GM19035 (cell line): ENCODE measurements around the gene STARD7.
A peak's percentile ranks its signal among the peaks of the same experiment; 100 is the strongest.

ENCODE experiments used
- ATAC-seq: cut with Tn5 transposase; IDR thresholded peaks from one replicate; pipeline ENCODE4 v1.9.1; 2021; ENCODE audit not compliant: unreplicated experiment

Gene STARD7

DNA sequence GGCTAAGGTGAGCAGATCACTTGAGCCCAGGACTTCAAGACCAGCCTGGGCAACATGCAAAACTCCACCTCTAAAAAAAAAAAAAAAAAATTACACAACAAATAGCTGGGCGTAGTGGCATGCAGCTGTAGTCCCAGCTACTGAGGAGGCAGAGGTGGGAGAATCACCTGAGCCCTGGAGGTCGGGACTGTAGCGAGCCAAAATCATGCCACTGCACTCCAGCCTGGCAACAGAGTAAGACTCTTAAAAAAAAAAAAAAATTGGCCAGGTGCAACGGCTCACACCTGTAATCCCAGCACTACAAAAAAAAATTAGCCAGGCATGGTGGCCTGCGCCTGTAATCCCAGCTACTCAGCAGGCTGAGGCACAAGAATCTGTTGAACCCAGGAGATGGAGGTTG lies 7.3 kb downstream of the STARD7 start:
- ATAC-seq, result no peak

DNA sequence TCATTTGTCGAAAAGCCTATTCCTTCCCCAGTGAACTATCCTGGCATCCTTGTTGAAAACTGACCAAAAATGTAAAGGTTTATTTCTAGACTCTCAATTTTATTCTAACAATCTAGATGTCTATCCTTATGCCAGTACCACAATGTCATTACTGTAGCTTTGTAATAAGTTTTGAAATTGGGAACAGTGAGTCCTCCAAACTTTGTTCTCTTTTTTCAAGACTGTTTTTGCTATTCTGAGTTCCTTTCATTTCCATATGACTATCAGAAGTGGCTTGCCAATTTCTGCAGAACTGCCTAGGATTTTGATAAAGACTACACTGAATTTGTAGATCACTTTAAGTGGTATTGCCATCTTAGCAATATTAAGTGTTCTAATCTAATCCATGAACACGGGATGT lies 9.7 kb downstream of the STARD7 start:
- ATAC-seq, result no peak

DNA sequence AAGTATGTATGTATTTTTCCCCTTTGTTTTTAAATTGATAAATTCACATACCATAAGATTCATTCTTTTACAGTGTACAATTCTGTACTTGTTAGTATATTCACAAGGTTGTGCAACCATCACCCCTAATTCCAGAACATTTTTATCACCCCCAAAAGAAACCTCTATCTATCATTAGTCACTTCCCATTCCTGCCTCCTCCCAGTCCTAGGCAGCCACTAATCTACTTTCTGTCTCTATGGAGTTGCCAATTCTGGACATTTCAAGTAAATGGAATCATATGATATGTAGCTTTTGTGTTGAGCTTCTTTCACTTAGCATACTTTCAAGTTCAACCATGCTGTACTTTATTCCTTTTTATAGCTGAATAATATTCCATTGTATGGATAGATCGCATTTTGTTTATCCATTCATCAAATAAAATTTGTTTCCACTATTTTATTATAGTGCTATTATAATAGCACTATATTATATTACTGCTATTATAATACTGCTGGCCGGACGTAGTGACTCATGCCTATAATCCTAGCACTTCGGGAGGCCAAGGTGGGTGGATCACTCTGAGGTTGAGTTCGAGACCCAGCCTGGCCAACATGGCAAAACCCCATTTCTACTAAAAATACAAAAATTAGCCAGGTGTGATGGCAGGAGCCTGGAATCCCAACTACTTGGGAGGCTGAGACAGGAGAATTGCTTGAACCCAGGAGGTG lies 10.9 kb downstream of the STARD7 start:
- ATAC-seq, result no peak

DNA sequence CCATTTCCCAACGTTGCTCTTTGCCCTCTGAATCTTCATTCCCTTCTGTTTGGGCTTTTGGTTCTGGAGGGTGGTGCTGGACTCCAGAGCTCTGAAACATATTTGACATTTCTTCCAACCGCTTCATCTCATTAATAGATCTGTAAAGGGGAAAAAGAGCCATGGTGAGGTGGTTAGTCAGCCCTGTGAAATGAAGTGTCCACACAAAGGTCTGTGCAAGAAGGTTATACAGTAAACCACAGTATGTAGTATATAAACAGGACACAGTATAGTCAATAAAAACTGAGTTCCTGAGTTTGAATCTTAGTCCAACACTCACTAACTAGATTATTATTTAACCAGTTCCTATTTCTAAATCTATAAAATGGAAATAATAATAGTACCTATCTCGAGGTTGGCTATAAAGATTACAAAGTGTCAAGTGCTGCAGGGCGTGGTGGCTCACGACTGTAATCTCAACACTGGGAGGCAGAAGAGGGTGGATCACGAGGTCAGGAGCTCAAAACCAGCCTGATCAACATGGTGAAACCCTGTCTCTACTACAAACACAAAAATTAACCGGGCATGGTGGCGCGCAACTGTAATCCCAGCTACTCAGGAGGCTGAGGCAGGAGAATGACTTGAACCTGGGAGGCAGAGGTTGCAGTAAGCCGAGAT lies 13.1 kb downstream of the STARD7 start:
- ATAC-seq, result no peak

DNA sequence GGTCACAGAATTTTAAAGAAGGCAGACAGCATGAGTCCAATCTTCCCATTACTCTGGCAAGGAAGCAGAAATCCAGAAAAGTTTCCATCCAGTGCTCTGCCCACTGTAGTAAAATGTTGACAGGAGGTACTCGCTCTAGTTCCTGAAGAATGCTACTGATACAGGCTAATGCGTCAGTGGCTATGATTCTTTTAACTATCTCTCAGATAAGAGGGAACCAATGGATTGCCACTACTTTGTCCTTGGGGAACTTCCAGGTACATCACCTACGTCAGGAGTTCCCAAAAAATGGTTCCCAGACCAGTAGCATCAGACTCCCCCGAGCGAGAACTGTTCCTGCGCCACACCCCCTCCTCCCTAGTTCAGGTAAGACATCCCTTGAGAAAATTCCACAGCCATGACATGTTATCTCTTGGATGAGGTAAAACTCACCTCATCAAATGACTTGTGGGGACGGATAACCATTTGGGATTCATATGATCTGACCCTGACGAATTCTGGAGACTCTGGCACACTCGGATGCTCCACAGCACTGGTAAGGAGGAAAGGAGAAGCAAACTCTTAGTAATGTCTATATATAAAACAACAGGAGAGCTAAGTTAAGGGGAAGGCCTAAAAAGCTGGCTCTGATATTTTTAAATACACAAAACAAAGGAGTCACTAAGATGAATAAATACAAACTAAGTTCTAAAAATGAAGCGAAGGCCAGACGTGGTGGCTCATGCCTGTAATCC lies 16.5 kb downstream of the STARD7 start:
- ATAC-seq, result no peak

DNA sequence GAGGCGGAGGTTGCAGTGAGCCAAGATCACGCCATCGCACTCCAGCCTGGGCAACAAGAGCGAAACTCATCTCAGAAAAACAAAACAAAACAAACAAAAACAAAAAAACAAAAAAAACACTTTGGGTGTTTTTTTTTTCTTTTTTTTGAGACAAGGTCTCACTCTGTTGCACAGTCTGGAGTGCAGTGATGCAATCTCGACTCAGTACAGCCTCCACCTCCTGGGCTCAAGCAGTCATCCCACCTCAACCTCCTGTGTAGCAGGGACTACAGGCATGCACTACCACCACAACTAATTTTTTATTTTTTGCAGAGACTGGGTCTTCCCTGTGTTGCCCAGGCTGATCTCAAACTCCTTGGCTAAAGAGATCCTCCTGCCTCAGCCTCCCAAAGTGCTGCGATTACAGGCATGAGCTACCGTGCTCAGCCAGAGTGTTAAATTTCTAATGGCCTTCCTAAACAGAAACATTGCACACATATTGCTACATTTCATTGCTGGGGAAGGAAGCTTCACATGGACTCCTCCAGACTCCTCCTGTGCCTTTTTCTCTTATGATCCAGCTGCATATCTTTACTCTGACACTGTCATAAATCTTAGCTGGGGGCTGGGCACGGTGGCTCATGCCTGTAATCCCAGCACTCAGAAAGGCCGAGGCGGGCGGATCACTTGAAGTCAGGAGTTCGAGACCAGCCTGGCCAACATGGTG lies 19.7 kb downstream of the STARD7 start:
- no peak for ATAC-seq

DNA sequence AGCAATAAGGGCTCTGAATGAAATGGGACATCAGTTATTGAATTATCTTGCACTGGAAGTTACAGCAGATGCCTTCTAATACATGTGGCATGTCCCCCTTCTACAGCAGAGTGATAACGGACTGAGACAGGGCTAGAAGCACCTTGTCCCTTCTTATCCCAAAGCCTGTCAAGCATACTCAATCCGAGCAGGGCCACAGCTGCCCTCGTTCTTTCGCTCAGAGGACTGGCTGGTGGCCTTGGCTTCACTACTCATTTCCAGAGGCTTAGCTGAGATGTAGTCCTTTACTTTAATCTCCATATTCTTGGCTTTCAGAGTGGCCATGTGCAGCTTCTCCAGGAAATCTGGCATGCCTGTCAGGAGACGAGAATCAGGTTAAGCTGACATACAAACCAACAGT lies 22.1 kb downstream of the STARD7 start:
- no peak for ATAC-seq

DNA sequence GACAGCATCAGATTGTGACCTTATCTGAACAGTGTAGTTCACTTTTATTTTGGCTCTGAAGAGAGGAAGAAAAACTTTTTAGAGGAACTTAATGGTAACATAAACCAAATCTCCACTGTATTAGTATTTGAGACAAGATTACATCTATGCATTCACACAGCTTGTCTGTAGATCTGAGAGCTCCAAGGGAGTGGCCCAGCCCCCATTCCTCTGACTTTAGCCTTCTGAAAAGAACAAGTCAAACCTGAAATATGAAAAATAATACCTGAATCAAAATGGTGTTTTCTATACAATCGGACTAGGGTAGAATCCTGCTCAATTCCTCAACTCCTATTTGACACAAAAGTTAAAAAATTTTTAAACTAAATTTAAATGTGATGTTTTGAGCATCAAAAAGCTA lies 23.1 kb downstream of the STARD7 start:
- ATAC-seq, result no peak

DNA sequence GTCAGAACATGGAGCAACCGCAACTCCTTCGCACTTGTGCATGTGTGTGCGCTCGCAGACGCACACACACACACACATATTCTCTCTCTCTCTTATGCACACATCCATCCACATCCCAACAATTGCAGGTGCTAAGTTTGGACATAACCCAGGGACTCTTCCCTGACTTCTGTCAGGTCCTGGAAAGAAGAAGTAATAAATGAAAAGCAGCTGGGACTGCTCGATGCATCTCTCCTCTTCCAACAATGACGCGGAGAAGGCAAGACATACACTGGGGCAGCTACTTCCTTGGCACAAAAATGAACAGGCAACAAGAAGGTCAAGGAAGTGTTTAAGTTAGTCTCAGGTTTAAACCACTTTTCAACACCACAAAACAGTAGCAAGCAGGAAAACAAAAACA lies 23.6 kb downstream of the STARD7 start:
- ATAC-seq, result no peak

DNA sequence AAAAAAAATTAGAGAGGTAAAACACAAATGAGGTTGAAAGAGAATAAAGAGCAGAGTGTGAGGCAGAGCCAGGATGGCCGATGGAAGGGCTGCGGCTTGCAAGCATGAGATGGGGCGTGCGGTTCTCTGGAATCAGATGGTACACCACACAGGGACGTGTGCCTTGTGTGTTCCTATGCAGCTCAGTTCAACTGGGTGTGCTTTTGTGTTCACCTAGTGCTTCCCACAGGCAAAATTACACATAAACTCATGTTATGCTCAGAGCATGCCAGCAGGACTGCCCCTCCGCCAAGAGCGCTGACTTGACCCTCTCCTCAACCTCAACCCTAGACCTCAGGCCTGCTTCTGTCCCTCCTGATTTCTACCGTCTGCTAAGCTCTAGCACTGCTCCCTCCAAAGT lies 24.4 kb downstream of the STARD7 start:
- ATAC-seq, result no peak

DNA sequence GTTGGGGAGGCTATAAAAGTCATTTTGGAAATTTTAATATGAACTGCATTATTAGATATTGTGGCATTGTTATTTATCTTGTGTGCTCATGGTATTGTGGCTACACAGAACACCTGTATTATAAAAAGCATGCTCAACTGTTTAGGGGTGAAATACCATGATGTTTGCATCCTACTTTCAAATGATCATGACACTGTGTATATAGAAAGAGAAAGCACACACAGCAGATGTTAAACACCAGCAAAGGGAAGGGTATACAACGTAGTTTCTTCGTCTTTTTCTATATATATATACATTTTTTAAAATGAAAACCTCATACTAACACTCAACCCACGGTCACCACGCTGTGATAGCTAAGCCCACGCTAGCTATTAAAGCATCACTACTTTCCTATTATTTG lies 27.1 kb downstream of the STARD7 start:
- ATAC-seq, result no peak

DNA sequence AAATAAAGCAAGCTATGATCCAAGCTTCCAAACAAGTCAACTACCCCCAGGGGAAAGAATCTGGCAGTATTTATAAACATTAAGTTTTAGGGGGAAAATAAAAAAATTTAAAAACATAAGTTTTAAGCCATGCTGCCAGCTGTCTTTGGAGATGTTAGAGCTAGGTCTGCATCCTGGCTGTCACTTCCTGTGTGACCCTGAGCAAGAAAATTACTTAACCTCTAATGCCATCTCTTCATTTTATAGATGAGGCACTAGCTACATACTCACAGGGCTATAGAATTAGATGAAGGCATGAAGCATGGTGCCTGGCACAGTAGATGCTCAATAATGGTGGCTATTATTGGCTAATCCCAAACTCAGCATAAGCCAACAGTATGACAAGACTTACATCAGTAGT lies 28.1 kb downstream of the STARD7 start:
- ATAC-seq, result no peak

DNA sequence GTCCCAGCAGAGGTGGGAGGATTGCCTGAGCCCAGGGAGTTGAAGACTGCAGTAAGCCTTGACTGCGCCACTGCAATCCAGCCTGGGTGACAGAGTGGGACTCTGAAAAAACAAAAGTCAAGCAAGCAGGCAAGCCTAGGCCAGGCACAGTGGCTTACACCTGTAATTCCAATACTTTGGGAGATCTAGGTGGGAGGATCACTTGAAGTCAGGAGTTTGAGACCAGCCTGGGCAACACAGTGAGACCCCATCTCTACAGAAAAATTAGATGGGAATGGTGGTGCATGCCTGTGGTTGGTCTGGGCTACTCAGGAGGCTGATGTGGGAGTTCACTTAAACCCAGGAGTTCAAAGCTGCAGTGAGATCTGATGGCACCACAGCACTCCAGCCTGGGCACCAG lies 28.6 kb downstream of the STARD7 start:
- no peak for ATAC-seq

DNA sequence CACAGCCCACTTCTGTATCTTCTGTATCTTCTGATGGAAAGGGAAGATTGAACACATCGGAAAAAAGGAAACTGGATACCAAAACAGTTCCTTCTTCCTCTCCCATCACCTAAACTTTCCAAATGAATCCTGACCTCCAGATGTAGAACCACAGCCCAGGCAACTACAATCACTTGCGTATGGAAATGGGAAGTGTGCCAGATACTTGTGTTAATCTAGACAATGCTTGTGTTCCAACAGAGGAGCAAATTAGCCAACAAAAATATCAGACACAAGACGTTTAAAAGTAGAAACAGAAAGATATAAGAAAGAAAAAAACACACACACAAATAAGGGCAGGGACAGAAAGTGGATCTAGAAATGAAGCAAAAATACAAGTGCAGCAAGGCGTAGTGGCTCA lies 32.0 kb downstream of the STARD7 start:
- ATAC-seq, result no peak

DNA sequence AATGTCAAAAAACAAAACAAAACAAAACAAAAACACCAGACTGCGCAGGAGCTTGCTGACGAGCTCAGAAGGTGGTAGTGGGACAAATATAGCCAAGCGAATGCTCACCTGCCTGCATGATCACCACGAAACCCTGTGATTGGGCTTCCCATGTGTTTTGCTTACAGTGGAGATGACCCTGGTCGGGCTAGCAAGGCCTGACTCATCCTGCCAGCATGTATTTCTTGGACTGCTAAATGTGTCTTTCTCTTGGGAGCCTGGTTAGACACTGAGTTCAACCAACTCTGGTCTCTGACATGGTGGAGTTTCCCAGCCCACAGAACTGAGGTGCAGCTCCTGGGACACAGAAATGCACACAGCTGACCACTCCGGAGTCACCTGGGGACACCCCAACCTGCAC lies 32.7 kb downstream of the STARD7 start:
- ATAC-seq, result no peak

DNA sequence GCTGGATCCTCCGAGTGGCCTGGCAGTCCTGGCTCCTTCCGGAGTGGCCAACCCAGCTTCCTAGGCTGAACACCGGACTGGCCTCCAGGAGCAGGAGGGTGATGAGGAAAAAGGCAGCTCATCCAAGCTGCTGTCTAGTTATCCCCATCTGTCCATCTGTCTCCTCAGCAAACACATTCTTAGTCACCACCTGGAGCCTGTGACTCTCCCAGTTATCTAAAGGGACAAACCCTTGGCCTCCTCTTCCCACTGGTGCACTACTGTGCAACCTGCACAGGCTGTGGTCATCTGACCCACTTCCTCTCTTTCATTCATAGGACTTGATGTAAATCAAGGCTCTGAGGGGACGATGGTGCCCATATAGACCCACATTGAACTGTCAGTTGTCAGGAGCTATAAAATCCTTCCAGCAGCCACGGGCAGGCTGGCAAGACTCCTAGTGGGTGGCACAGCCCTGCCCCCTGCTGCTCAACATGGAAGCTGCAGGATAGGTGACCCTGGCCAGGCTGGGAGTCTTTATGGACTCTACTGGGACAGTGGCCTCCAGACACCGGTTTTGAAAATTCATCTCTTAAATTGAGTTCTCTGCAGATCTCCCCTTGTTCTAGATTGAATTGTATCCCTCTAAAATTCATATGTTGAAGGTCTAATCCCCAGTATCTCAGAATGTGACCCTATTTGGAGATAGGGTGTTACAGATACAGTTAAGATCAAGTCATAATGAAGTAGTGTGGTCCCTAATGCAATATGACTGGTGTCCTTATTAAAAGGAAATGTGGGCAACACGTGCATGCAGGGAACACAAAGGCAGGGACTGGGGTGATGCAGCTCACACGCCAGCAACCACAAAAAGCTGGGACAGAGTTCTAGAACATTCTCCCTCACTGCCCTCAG lies 34.1 kb downstream of the STARD7 start:
- ATAC-seq, result peak; percentile 67

DNA sequence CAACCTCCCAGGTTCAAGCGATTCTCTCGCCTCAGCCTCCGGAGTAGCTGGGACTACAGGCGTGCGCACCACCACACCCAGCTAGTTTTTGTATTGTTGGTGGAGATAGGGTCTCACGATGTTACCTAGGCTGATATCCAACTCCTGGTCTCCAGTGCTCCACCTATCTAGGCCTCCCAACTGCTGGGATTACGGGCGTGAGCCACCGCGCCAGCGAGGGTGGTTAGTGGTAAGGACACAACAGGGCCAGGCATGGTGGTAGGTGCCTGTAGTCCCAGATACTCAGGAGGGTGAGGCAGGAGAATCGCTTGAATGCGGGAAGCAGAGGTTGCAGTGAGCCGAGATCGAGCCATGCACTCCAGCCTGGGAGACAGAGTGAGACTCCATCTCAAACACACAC lies 36.8 kb downstream of the STARD7 start:
- no peak for ATAC-seq

DNA sequence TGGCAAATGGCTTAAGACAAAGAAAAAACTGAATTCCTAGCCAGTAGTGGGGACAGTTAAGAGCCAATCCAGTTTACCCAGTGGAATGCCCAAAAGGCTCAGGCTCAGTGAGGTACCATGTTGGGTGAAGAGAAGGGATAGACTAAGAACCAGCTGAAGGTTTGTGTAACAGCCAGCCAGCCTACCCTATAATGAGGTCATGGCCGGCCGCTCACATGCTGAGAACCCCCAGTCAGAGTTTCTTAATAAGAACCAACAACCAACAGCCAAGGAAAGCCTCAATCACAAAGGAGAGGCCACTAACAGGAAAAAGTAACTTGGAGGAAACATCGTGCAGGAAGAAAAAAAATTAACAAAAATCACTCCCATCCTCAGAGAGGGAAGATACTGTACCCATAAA lies 38.0 kb downstream of the STARD7 start:
- no peak for ATAC-seq

DNA sequence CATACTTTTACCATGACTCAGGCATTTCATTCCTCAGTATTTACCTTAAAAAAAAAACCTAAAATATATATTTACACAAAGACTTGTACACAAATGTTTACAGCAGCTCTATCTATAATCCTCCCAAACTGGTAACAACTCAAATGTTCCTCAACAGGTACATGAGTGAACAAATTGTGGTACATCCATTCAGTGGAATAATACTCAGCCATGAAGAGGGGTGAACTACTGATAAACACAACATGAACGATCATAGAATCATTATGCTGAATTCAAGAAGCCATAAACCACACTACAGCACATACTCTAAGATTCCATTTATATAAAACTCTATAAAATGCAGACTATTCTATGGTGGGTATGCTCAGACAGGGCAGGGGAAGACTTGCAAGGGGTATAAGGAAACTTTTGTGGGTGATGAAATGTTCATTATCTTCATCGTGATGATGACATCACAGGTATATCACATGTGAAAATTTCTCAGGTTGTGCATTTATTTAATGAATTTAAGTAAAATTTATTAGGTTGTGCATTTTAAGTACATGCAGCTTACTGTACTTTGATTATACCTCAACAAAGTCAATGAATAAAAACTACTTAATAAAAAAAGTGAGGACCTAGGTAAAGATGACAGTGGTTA lies 38.6 kb downstream of the STARD7 start:
- no peak for ATAC-seq

DNA sequence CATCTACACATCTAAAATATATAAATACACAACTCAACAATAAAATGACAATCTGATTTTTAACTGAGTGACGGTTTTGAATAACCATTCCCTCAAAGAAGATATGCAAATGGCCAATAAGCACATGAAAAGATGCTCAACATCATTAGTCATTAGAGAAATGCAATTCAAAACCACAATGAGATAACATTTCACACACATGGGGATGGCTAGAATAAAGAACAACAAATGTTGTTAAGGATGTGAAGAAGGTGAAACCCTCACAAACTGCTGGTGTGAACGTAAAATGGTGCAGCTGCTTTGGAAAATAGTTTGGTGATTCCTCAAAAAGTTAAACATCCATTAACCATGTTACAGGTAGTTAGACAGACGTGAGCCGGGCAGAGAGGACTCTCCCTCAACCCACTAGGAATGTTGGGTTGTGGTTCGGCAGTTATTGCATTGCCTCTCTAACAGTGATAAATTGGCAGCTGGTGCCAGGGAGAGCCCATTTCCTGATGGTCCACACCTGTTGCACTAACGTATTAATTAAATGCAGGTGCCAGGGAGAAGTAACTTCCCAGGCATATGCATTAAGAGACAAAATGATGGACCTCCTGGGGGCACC lies 41.1 kb downstream of the STARD7 start:
- ATAC-seq, result no peak
